Left ventricle myocardium inferior (tissue), 1 donor: ENCODE results near the gene REEP6. TPM values are rescaled to one million over a fixed set of nuclear protein-coding genes. Genes with fewer than 3 reads are reported as not detected.
A peak's percentile ranks its signal among the peaks of the same experiment; 100 is the strongest.

Experiments
- DNase-seq: peaks from one replicate; pipeline ENCODE4 v3.0.0-alpha.2; 2020
- H3K27ac ChIP-seq: fragments of 200-600 bp; replicated peaks from 2 replicates; pipeline ENCODE4 v1.8.0; 2021
- H3K27me3 ChIP-seq: fragments of 200-600 bp; 2 replicates; pipeline ENCODE4 v1.8.0; 2021; ENCODE audit warnings: low read depth
- H3K36me3 ChIP-seq: fragments of 200-600 bp; 2 replicates; pipeline ENCODE4 v1.8.0; 2021
- H3K4me1 ChIP-seq: fragments of 200-600 bp; 2 replicates; pipeline ENCODE4 v1.8.0; 2021
- H3K4me3 ChIP-seq: fragments of 200-600 bp; 2 replicates; pipeline ENCODE4 v1.8.0; 2021; ENCODE audit warnings: mild to moderate bottlenecking, moderate library complexity
- H3K9me3 ChIP-seq: fragments of 200-600 bp; replicated peaks from 2 replicates; pipeline ENCODE4 v1.8.0; 2021
- intact Hi-C: fragments of 100-400 bp; cut with micrococcal nuclease; formaldehyde crosslinking; loops from one replicate; pipeline ENCODE4 v1.11.0; 2022
- total RNA-seq: library from RNA; stranded (reverse); fragmentation: NEBNext Ultra II Directional; extraction: Animal tissue kit (Norgen Biotek cat#: 25700); gene quantifications from one replicate; pipeline ENCODE4 v1.2.1, GENCODE V29; 2021
- TF ChIP-seq, protein P1 (sequence below): fragments of 200-600 bp; IDR thresholded peaks from 2 replicates; pipeline ENCODE4 v1.8.0; 2021; ENCODE audit warnings: antibody characterized with exemption, mild to moderate bottlenecking, borderline replicate concordance
- donor health status: DM: no; HTN: yes; CAD: no; lungs with severe emphysema.

REEP6 gene
- total RNA-seq, 1 donor from 2014 or later: 1.9 TPM

DNA sequence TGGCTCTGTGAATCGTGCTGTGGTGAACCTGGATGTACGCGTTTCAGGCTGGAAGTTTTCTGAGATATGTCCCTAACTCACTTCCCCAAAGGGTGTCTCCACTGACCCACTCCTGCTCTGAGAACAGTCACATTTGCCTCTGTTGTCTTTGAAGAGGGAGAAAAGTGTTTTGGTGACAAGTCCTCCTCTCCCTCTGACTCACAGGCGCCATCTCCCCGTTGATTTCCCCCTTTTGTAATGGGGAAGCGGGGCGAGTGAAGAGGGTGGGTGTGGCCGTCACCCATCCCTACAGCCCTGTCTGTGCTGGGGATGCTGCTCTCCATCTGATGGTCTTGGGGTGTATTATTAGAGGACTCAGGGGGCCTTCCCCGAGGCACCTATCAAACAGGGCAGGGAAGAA lies 31.5 kb upstream of the REEP6 start:
- no peak for DNase-seq
- H3K4me1 ChIP-seq: peaks cover 24% of the 10 kb centered on the region
- H3K36me3 ChIP-seq: peaks cover 13% of the 10 kb centered on the region
- H3K9me3 ChIP-seq: no peaks in the 10 kb centered on the region
- TF ChIP-seq, protein P1, sequence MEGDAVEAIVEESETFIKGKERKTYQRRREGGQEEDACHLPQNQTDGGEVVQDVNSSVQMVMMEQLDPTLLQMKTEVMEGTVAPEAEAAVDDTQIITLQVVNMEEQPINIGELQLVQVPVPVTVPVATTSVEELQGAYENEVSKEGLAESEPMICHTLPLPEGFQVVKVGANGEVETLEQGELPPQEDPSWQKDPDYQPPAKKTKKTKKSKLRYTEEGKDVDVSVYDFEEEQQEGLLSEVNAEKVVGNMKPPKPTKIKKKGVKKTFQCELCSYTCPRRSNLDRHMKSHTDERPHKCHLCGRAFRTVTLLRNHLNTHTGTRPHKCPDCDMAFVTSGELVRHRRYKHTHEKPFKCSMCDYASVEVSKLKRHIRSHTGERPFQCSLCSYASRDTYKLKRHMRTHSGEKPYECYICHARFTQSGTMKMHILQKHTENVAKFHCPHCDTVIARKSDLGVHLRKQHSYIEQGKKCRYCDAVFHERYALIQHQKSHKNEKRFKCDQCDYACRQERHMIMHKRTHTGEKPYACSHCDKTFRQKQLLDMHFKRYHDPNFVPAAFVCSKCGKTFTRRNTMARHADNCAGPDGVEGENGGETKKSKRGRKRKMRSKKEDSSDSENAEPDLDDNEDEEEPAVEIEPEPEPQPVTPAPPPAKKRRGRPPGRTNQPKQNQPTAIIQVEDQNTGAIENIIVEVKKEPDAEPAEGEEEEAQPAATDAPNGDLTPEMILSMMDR: no peak
- H3K4me3 ChIP-seq: no peak overlapping the region
- H3K27ac ChIP-seq: no peak overlapping the region
- intact Hi-C loops: no loop called here
- H3K27me3 ChIP-seq: peaks cover 50% of the 10 kb centered on the region

DNA sequence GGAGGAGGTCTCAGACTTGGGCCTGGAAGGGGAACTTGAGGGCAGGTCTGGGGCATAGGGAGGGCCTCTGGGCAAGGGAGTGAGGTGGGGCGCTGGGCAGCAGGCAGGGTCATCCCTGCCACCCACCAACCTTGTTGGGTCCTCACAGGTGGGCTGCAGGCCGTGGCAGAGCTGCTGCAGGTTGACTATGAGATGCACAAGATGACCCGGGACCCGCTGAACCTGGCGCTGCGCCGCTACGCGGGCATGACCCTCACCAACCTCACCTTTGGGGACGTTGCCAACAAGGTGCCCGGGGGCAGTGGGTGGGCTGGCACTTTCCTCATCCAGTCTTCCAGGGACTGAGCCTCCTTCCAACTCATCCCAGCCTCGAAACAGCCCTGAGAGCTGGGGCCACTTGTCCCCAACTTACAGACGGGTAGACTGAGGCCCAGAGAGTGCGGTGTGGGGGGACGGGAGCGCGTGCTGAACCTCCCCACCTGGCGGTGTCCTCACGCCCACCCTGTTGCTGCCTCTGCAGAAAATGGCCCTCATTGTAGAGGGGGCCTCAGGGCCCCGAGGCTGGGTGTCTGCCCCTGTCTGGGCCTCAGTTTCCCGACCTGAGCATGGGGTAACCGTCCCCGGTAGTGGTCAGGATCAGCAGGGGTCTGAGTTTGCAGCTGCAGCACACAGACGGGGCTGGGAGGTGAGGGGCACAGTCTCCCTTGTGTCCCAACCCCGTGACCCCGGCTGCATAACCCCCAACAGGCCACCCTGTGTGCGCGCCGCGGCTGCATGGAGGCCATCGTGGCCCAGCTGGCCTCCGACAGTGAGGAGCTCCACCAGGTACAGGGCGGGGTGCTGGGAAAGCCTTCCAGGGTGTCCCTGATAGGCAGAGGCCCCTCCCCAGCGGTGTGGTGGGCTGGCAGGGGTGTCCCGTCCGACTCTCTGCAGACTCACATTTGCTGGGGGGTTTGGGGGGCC lies 30.7 kb upstream of the REEP6 start:
- intact Hi-C loops: no loop called here
- Histone ChIP-seq H3K27me3 (peaks cover 49% of the 10 kb centered on the region), H3K27ac (no peak overlapping the region)

DNA sequence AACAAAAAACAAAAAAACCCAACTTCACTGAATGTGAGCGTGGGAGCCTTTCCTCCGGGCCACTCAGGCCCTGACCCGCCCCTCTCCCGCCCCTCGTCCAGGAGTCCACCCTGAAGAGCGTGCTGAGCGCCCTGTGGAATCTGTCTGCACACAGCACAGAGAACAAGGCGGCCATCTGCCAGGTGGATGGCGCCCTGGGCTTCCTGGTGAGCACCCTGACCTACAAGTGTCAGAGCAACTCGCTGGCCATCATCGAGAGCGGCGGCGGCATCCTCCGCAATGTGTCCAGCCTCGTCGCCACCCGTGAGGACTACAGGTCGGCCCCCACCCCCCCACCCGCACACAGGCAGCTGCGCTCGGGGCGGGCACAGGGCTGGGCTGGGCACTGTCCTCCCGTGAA lies 29.1 kb upstream of the REEP6 start:
- intact Hi-C loops: no loop called here
- Histone ChIP-seq H3K9me3 (no peaks in the 10 kb centered on the region), H3K36me3 (peaks cover 13% of the 10 kb centered on the region), H3K4me1 (peaks cover 23% of the 10 kb centered on the region), H3K27ac (no peak overlapping the region), H3K4me3 (no peak overlapping the region), H3K27me3 (peaks cover 49% of the 10 kb centered on the region)
- DNase-seq: no peak
- TF ChIP-seq, protein P1: no peak

More for the DNA sequence above, 30.7 kb upstream of the REEP6 start:
- Histone ChIP-seq H3K4me3 (no peak overlapping the region), H3K4me1 (peaks cover 23% of the 10 kb centered on the region), H3K9me3 (no peaks in the 10 kb centered on the region), H3K36me3 (peaks cover 13% of the 10 kb centered on the region)
- DNase-seq: no peak
- TF ChIP-seq, protein P1: no peak

DNA sequence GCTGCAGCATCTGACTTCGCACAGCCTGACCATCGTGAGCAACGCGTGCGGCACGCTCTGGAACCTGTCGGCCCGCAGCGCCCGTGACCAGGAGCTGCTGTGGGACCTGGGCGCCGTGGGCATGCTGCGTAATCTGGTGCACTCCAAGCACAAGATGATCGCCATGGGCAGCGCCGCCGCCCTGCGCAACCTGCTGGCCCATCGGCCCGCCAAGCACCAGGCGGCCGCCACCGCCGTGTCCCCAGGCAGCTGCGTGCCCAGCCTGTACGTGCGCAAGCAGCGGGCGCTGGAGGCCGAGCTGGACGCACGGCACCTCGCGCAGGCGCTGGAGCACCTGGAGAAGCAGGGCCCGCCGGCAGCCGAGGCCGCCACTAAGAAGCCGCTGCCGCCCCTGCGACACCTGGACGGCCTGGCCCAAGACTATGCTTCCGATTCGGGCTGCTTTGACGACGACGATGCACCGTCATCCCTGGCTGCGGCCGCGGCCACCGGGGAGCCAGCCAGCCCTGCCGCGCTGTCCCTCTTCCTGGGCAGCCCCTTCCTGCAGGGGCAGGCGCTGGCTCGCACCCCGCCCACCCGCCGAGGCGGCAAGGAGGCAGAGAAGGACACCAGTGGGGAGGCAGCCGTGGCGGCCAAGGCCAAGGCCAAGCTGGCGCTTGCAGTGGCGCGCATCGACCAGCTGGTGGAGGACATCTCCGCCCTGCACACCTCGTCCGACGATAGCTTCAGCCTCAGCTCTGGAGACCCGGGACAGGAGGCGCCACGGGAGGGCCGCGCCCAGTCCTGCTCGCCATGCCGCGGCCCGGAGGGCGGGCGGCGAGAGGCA lies 25.6 kb upstream of the REEP6 start:
- peaks cover 64% of the 10 kb centered on the region for H3K27me3 ChIP-seq
- H3K27ac ChIP-seq: no peak overlapping the region
- no peaks in the 10 kb centered on the region for H3K9me3 ChIP-seq
- TF ChIP-seq, protein P1: peak; percentile 70
- intact Hi-C loops: no loop called here
- H3K36me3 ChIP-seq: peaks cover 8% of the 10 kb centered on the region
- peak overlapping the region; percentile 42 for H3K4me3 ChIP-seq
- peaks cover 52% of the 10 kb centered on the region for H3K4me1 ChIP-seq
- no peak for DNase-seq

DNA sequence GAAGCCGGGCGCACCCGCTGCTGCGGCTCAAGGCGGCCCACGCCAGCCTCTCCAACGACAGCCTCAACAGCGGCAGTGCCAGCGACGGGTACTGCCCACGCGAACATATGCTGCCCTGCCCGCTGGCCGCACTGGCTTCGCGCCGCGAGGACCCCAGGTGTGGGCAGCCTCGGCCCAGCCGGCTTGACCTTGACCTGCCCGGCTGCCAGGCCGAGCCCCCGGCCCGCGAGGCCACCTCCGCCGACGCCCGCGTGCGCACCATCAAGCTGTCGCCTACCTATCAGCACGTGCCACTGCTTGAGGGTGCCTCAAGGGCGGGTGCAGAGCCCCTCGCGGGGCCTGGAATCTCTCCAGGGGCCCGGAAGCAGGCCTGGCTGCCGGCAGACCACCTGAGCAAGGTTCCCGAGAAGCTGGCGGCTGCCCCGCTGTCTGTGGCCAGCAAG lies 24.9 kb upstream of the REEP6 start:
- H3K27me3 ChIP-seq: peaks cover 71% of the 10 kb centered on the region
- peaks cover 3% of the 10 kb centered on the region for H3K36me3 ChIP-seq
- no peak overlapping the region for H3K27ac ChIP-seq
- H3K4me3 ChIP-seq: peak overlapping the region; percentile 42
- TF ChIP-seq, protein P1: no peak
- peaks cover 58% of the 10 kb centered on the region for H3K4me1 ChIP-seq
- no peak for DNase-seq
- no peaks in the 10 kb centered on the region for H3K9me3 ChIP-seq
- intact Hi-C loops: no loop called here
